GM12878 (cell line): ENCODE data around the gene LEUTX. TPM values are rescaled to one million over a fixed set of nuclear protein-coding genes. Genes with fewer than 3 reads are reported as not detected.

Experiments
- ATAC-seq: fragments of 200-7000 bp; cut with Tn5 transposase; 3 replicates; pipeline ENCODE4 v1.9.1; 2020; ENCODE audit warnings: mild to moderate bottlenecking, moderate library complexity
- BruUV-seq: library from RNA; stranded (reverse); fragments of 400-500 nt; replicated peaks from 2 replicates; lab custom pipeline; 2021; lab: Mats Ljungman, UMichigan
- CTCF ChIA-PET: fragments of 300-600 bp; sonication (Branson Sonifier 250); formaldehyde crosslinking; extraction: SDS; loops from one replicate; lab custom pipeline; 2021; ENCODE audit warnings: inconsistent platforms; lab: Yijun Ruan, JAX
- POLR2A ChIA-PET: fragments of 350-600 bp; formaldehyde crosslinking; extraction: SDS; loops from one replicate; lab custom pipeline; 2021; ENCODE audit warnings: inconsistent platforms; lab: Charles Lee
- RAD21 ChIA-PET: fragments of 300-600 bp; sonication (Branson Sonifier 250); formaldehyde crosslinking; loops from one replicate; lab custom pipeline; 2023; ENCODE audit warnings: antibody characterized with exemption; ENCODE audit not compliant: unreplicated experiment; lab: Charles Lee
- SMC1A ChIA-PET: fragments of 300-600 bp; sonication (Branson Sonifier 250); formaldehyde crosslinking; loops from one replicate; lab custom pipeline; 2023; ENCODE audit not compliant: unreplicated experiment, uncharacterized antibody; lab: Charles Lee
- DNase-seq: peaks from one replicate; pipeline ENCODE4 v3.0.0-alpha.2; 2011; ENCODE audit warnings: low read depth, low spot score
- FAIRE-seq: peaks from 3 replicates; lab custom pipeline; 2011; peaks lifted over from hg19 to GRCh38; lab: Jason Lieb, UNC
- H2AFZ ChIP-seq: 2 replicates; pipeline ENCODE4 v1.6.0; 2011; ENCODE audit warnings: low read depth, low read length, control low read depth; ENCODE audit not compliant: control insufficient read depth
- H3K27ac ChIP-seq: 2 replicates; pipeline ENCODE4 v1.5.1; 2011; ENCODE audit warnings: control low read depth; ENCODE audit not compliant: control insufficient read depth, insufficient read depth
- H3K27me3 ChIP-seq, 2 experiments: replicated peaks in 1 of 2; 2 replicates each; pipeline versions ENCODE4 v1.6.0 to v1.6.1; 2011; ENCODE audit warnings: low read length in 1 of 2; ENCODE audit not compliant: control insufficient read depth in 2 of 2, insufficient read depth in 2 of 2
- H3K36me3 ChIP-seq, 2 experiments: 2 replicates each; pipeline ENCODE4 v1.5.1; 2011; ENCODE audit warnings: low read length in 1 of 2; ENCODE audit not compliant: control insufficient read depth in 2 of 2, insufficient read depth in 2 of 2
- H3K4me1 ChIP-seq: 2 replicates; pipeline ENCODE4 v1.6.1; 2011; ENCODE audit warnings: mild to moderate bottlenecking, low read length, moderate library complexity, mixed read lengths; ENCODE audit not compliant: control insufficient read depth, insufficient read depth
- H3K4me2 ChIP-seq: 2 replicates; pipeline ENCODE4 v1.6.0; 2011; ENCODE audit warnings: control low read depth; ENCODE audit not compliant: control insufficient read depth, insufficient read depth
- H3K4me3 ChIP-seq: fragments of 200-600 bp; sonication (generic); 2 replicates; pipeline ENCODE4 v1.5.1; 2016
- H3K79me2 ChIP-seq: 2 replicates; pipeline ENCODE4 v1.6.0; 2011; ENCODE audit warnings: low read length; ENCODE audit not compliant: control insufficient read depth, insufficient read depth
- H3K9ac ChIP-seq: 2 replicates; pipeline ENCODE4 v1.8.0; 2011; ENCODE audit warnings: low read length, control low read depth, mixed read lengths; ENCODE audit not compliant: control insufficient read depth, insufficient read depth
- H3K9me3 ChIP-seq: replicated peaks from 3 replicates; pipeline ENCODE4 v1.5.1; 2011; ENCODE audit warnings: mild to moderate bottlenecking, low read length; ENCODE audit not compliant: control insufficient read depth, insufficient read depth
- H4K20me1 ChIP-seq: 2 replicates; pipeline ENCODE4 v1.6.0; 2011; ENCODE audit not compliant: control insufficient read depth, insufficient read depth
- BCL11A ChIP-seq: IDR thresholded peaks from 2 replicates; pipeline ENCODE4 v1.6.1; 2011; ENCODE audit warnings: low read depth, low read length
- BCL3 ChIP-seq: IDR thresholded peaks from 2 replicates; pipeline ENCODE4 v1.6.1; 2011; ENCODE audit warnings: borderline replicate concordance, low read depth, mild to moderate bottlenecking, moderate library complexity, low read length; ENCODE audit not compliant: insufficient read depth, poor library complexity, severe bottlenecking
- BCLAF1 ChIP-seq: fragments of 450-650 bp; IDR thresholded peaks from 2 replicates; pipeline ENCODE4 v1.6.1; 2017; ENCODE audit warnings: antibody characterized with exemption, mild to moderate bottlenecking, moderate library complexity
- CREM ChIP-seq: IDR thresholded peaks from 2 replicates; pipeline ENCODE4 v1.6.1; 2014; ENCODE audit warnings: antibody characterized with exemption, low read depth
- EP300 ChIP-seq, 2 experiments: fragments of 150-350 bp in 1 of 2; IDR thresholded peaks; 2 replicates each; pipeline ENCODE4 v1.6.1; 2011 to 2012; ENCODE audit warnings: low read depth in 2 of 2, low read length in 2 of 2, borderline replicate concordance in 1 of 2, improper control_type of control experiment in 1 of 2, inconsistent platforms in 1 of 2; ENCODE audit not compliant: control insufficient read depth in 1 of 2
- FOXM1 ChIP-seq: IDR thresholded peaks from 2 replicates; pipeline ENCODE4 v1.6.1; 2012; ENCODE audit warnings: low read depth, mild to moderate bottlenecking, inconsistent platforms, low read length, moderate library complexity
- IRF4 ChIP-seq: IDR thresholded peaks from 2 replicates; pipeline ENCODE4 v1.6.1; 2011; ENCODE audit warnings: low read depth, low read length
- MEF2B ChIP-seq: fragments of 450-650 bp; IDR thresholded peaks from 2 replicates; pipeline ENCODE4 v1.6.1; 2018; ENCODE audit warnings: mild to moderate bottlenecking, moderate library complexity; ENCODE audit not compliant: partially characterized antibody, poor library complexity, severe bottlenecking
- NBN ChIP-seq: fragments of 450-650 bp; IDR thresholded peaks from 2 replicates; pipeline ENCODE4 v1.6.1; 2016
- PBX3 ChIP-seq: IDR thresholded peaks from 2 replicates; pipeline ENCODE4 v1.6.1; 2011; ENCODE audit warnings: mild to moderate bottlenecking, low read depth, low read length, moderate library complexity; ENCODE audit not compliant: insufficient replicate concordance
- PML ChIP-seq: IDR thresholded peaks from 2 replicates; pipeline ENCODE4 v1.6.1; 2012; ENCODE audit warnings: low read length, inconsistent platforms
- POLR2AphosphoS5 ChIP-seq: IDR thresholded peaks from 2 replicates; pipeline ENCODE4 v1.6.1; 2011; ENCODE audit warnings: mild to moderate bottlenecking, low read length, inconsistent platforms
- RB1 ChIP-seq: fragments of 450-650 bp; formaldehyde crosslinking; IDR thresholded peaks from 2 replicates; pipeline ENCODE4 v1.6.1; 2017; ENCODE audit warnings: mild to moderate bottlenecking, borderline replicate concordance
- RELB ChIP-seq: fragments of 450-650 bp; IDR thresholded peaks from 2 replicates; pipeline ENCODE4 v1.6.1; 2017; ENCODE audit warnings: low read depth, mild to moderate bottlenecking, moderate library complexity
- RUNX3 ChIP-seq: IDR thresholded peaks from 2 replicates; pipeline ENCODE4 v1.6.1; 2012; ENCODE audit warnings: low read length, inconsistent platforms
- TAF1 ChIP-seq: IDR thresholded peaks from 2 replicates; pipeline ENCODE4 v1.6.1; 2011; ENCODE audit warnings: mild to moderate bottlenecking, low read depth, low read length, borderline replicate concordance
- WGBS: methylation state at CpG from one replicate; pipeline ENCODE4 v1.1.6; 2016; ENCODE audit warnings: low lambda C conversion rate; ENCODE audit not compliant: insufficient replicate concordance, insufficient coverage; ENCODE audit errors: missing lambda C conversion rate; 5-methylcytosine and 5-hydroxymethylcytosine counted together
- in situ Hi-C: fragments of 300-500 bp; cut with MboI; formaldehyde crosslinking; loops from 9 replicates; pipeline ENCODE4 v1.14.3; 2018; ENCODE audit warnings: mixed read lengths
- intact Hi-C: fragments of 100-400 bp; cut with micrococcal nuclease; formaldehyde crosslinking; loops from one replicate; pipeline ENCODE4 v1.14.2; 2022; ENCODE audit not compliant: unreplicated experiment
- polyA plus RNA-seq, 11 experiments: library from polyadenylated mRNA; depleted of rRNA in 4 of 11; unstranded in 6 of 11; stranded (reverse) in 5 of 11; fragments of >200 nt; fragmentation: Nextera tagmentation in 4 of 11; fragmentation: Illumina TruSeq in 1 of 11; extraction: Ambion mirVana in 4 of 11; extraction: Trizol in 1 of 11; gene quantifications; 1 replicate in 1 of 11; 2 replicates in 10 of 11; pipeline versions ENCODE4 v1.2.1 to v1.2.3, GENCODE V29; 2011 to 2016; ENCODE audit warnings: inconsistent platforms in 2 of 11, missing spikeins in 2 of 11, low read depth in 1 of 11
- total RNA-seq, 4 experiments: library from RNA; depleted of rRNA in 3 of 4; stranded (reverse); fragments of >200 nt in 3 of 4; fragmentation: Illumina TruSeq in 1 of 4; extraction: Trizol in 1 of 4; gene quantifications; 2 replicates each; pipeline versions ENCODE4 v1.2.1 to v1.2.3, GENCODE V29; 2013 to 2021

The LEUTX gene
- total and polyA plus RNA-seq, 10 of the 15 experiments (the other 5 are each of a cell fraction or from before 2014, with no cell fraction given) = 0.29 to 0.46 (median 0.40) TPM; not detected in 4

GRCh38 chr19:39818626-39819097 is 40.0 kb downstream of the LEUTX start:
- CTCF ChIA-PET = interaction anchor here (1.0 to 9.9 kb wide), 6 partner anchors 14 to 144 kb away, joined by 3 to 83 read pairs (median 10); partner anchors contain the start of genes DYRK1B and FBL
- WGBS = 9% methylated on average over 4 of the region's 4 CpGs
- Histone ChIP-seq H3K27ac (peak overlapping the region; percentile 47), H3K36me3 (no peaks in the 10 kb centered on the region; a peak in 1 of 4 replicates), H3K27me3 (no peaks in the 10 kb centered on the region), H2AFZ (no peak overlapping the region), H3K4me3 (no peak overlapping the region), H3K4me2 (peak overlapping the region; percentile 4; the same call in 1 of the 2 replicates), H3K4me1 (peaks cover 36% of the 10 kb centered on the region), H3K79me2 (peaks cover under 1% of the 10 kb centered on the region), H3K9me3 (no peaks in the 10 kb centered on the region), H4K20me1 (no peaks in the 10 kb centered on the region), H3K9ac (no peak overlapping the region)
- in situ Hi-C loops = no loop called here
- POLR2A ChIA-PET = interaction anchor here (0.6 to 3.9 kb wide), 10 partner anchors 10 to 83 kb away, joined by 3 to 29 read pairs (median 4); partner anchors contain the start of genes DYRK1B and FBL
- ATAC-seq = peak; percentile 96
- peak; percentile 83 for FAIRE-seq
- intact Hi-C loops = no loop called here
- SMC1A ChIA-PET = interaction anchor here (0.6 to 5.4 kb wide), 11 partner anchors 10 to 145 kb away, joined by 3 to 32 read pairs (median 7); partner anchors contain the start of gene DYRK1B
- no TSS peak for BruUV-seq
- peak; percentile 77 for DNase-seq
- RAD21 ChIA-PET = interaction anchor here (0.8 to 3.8 kb wide), 11 partner anchors 10 to 152 kb away, joined by 3 to 20 read pairs (median 4); partner anchors contain the start of genes DYRK1B and PSMC4
- TF ChIP-seq POLR2AphosphoS5 = peak; percentile 45; the same call in 1 of the 2 replicates
- peak; percentile 77 for TF ChIP-seq NBN
- peak; percentile 63; the same call in 1 of the 2 replicates for TF ChIP-seq BCL11A
- no peak for TF ChIP-seq BCL3
- TF ChIP-seq RB1 = no peak
- TF ChIP-seq EP300 (IDR thresholded peaks at IDR 0.05; ENCODE audit: borderline replicate concordance in 1 of 2, control insufficient read depth in 1 of 2, low read depth in 2 of 2, low read length in 2 of 2) = peak; percentile 30 to 60; a peak in 2 of 4 replicates
- no peak for TF ChIP-seq BCLAF1
- no peak for TF ChIP-seq CREM
- peak; percentile 71 for TF ChIP-seq RUNX3
- TF ChIP-seq FOXM1 = no peak
- no peak for TF ChIP-seq PML
- no peak for TF ChIP-seq TAF1
- peak; percentile 60; the same call in 1 of the 2 replicates for TF ChIP-seq IRF4
- peak; percentile 30 for TF ChIP-seq PBX3
- peak; percentile 92 for TF ChIP-seq RELB
- peak; percentile 64 for TF ChIP-seq MEF2B
